8988T (cell line): ENCODE data around the gene DUS2.

Experiments used
- DNase-seq: peaks from one replicate; pipeline ENCODE4 v3.0.0; 2011

The DUS2 gene

DNA sequence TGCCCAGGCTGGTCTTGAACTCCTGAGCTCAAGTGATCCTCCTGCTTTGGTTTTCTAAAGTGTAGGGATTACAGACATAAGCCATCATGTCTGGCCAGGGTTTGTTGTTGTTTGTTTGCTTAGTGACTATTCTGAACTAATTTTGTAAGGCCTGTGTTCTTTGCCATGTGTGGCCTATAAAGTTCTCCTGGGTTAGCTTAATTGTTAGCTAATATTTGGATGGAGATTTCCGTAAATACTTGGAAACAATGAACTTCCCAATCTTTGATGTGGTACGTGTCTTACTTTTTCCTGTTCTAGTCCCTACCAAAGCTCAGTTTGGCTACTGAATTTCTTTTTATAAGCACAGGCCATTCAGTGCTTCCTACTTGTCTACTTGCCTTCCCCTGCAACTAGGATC lies 24.9 kb downstream of the DUS2 start:
- no peak for DNase-seq

DNA sequence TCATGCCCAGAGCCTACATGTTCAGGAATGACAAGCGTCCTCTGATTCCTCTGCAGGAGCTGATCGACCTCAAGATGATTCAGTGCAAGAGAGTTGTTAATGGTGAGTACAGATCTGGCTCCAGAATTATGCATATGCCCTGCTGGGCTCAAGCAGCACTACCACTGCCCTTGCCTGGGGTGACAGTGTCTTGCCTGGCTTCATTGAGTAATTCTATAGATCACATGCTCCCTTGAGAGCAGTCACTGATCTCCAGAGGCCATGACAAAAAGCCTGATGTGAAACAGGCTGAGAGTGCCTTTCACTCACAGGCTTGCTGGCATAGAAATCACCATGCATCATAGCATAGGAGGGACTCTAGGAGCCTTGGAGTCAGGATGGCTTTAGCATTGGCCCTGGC lies 26.4 kb downstream of the DUS2 start:
- DNase-seq = no peak

DNA sequence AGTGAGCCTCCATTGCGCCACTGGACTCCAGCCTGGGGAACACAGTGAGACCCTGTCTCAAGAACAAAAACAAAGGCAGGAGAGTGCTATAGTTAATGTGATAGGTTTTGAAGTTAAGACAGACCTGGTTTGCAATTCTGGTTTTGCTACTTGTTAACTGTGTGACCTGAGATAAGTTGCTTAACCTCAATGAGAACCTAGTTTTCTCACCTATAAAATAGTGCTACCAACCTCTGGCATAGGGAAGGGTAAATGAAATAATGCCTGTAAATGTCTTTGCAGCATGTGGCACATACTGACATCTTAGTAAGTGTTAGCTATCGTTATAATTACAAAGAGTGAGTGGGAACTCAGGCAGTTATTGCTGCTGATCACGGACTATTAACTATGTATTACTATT lies 32.3 kb downstream of the DUS2 start:
- no peak for DNase-seq

DNA sequence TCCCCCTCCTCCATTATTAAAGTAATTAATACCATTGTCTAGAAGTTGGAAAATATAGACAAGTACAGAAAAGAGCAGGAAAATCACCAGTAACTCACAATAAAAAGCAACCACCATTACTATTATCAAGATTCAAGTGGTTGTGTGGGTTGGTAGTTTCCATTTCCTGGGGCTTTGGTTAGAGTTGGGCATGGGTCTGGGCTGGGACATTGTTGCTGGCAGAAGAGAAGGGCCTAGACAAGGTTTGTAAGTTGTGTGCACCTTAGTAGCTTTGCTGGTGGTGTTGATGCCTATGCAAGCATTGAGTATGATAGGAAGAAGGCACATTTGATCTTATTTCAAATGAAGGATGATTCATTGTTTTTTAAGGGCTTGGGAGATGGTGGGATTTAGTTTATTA lies 36.7 kb downstream of the DUS2 start:
- DNase-seq = no peak

DNA sequence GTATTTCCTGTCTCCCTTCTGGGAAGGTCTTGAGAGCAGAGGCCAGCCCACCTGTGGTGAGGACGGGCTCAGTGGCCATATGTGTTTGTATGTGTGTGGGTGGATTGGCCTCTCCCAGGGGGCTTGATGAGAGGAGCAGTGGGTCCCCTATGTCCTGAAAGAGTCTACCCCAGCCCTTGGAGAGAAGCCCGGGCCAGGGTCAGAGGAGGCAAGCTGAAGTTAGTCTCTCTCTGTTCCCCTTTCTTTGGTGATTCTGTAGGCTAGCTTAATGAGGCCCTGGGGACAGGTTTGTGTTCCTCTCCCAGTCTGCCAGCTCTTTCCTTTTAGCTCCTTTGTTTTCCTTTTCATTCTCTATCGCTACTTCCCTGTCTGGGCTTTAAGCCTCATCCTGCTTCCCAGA lies 38.3 kb downstream of the DUS2 start:
- no peak for DNase-seq

DNA sequence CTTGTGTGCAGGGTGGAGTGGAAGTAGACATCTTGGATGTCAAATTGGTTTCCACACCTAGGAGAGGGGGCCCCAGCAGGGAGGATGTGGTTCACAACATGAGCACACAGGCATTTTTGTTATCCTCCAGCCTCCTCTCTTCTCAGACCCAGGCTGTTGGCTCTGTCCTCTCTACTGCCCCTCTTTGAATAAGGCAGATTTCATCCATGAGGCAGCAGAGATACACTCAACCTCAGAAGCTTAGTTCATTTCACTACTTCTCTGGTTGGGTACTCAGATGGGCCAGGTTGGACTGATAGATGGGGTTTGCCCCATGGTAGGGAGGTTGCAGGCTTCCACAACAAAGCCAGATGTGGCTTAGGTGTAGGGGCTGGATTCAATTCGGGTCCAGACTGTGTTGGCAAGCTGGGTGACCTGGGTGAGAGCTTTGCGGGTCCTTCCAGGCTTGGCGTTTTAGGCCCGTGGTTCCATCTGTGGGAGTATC lies 39.9 kb downstream of the DUS2 start:
- DNase-seq = no peak

DNA sequence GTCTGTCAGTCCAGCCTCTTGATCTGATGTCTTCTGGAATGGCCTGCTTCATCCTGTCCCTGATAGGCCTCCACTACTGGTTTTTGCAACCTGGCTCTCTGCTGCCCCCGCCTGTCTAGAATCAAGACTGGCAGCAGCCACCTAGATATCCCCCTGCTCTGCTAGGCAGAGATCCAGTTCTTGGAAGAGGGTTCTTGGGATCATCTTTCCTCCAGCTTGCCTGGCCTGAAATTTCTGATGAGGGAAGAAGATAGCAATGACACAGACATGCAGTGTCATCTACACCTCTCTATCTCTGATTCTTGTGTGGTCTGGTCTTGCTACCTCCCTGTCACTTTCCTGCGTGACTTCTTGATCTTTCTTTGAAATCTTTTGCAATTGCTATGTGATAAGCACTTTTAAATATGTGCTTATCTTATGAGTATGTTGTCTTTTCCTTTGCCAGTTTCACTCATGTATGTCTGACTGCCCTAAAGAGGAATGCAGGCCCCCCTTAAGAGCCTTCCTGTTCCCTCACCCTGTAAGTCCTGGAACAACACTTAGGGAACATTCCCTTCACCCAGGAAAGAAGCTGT lies 41.8 kb downstream of the DUS2 start:
- DNase-seq = peak; percentile 82

DNA sequence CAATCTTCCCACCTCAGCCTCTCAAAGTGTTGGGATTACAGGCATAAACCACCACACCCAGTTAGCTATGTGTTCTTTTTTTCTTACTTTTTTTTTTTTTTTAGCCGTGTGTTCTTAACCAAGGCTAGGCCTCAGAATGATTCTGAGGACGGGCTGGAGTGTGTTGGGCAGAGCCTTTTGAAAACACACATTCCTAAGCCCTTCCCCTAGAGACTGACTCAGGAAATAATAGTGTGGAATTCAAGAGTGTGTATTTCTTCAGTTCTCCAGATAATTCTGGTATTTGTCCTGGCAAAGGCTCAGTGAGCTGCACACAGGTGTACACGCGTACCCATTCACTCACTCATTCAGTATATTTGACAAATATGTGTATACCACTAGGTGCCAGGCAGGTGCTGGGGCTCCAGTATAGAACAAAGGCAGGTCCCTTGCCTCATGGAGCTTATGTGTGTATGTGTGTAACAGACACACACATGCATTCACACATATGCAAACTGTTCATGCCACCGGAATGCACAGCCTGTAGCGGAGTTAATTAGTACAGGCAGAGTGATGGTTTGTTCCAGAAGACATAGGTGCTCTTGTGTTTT lies 42.7 kb downstream of the DUS2 start:
- DNase-seq = no peak

DNA sequence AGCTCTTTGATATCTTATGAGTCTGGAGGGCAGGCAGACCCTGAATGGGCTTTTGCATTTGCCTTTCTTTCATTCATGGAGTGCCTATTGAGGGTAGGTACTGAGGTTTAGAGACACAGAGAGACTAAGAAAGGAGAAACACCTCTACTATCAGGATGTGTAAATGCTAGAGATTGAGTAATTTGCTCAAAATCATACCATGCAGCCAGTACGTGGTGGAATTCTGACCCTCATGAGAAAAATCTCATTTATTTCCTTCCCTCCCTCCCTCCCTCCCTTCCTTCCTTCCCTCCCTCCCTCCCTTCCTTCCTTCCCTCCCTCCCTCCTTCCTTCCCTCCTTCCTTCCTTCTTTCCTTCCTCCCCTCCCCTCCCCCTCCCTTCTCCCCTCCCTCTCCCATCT lies 43.7 kb downstream of the DUS2 start:
- no peak for DNase-seq

DNA sequence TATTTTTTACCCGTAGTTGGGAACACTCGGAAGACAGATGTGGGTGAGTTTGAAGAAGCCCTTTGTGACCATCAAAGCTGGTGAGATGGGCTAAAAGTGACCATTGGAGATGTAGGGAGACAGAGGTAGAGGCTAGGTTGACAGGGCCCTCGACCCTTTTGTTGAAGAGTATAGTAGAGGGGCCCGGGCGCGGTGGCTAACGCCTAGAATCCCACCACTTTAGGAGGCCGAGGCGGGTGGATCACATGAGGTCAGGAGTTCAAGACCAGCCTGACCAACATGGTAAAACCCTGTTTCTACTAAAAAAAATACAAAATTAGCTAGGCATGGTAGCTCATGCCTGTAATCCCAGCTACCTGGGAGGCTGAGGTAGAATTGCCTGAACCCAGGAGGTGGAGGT lies 45.8 kb downstream of the DUS2 start:
- no peak for DNase-seq

DNA sequence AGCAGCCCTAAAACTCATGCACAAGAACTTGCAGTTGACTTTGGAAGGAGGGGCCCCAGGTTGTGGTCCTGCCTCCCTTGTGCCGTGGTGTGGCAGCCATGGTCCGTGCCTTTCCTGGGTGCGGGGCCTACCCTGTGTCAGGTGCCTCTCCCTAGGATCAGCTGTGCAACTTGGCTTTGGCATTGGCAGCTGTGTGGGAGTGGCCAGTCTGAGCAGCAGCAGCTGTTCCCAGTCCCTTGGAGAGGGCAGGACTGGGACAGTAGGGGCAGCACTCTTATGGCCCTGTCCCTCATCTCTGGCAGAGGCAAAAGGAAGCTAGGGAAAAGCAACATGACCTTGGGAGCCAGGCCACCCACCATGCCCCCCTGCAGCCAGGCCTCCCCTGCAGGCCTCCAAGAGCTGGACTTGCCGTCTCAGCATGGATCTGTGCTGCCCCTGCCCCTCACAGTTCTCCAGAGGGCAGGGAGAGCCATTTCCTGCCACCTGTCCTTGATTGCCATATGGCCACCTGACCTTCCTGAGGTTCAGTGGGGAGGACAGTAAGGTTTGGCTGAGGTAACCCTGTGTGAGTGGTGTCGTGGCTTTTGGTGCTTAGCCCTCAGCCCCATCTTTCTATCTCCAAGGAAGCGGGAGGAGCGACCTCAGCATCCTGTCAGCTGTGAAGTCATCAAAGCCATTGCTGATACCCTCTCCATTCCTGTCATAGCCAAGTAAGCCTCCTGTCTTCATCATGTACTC lies 46.6 kb downstream of the DUS2 start:
- no peak for DNase-seq

DNA sequence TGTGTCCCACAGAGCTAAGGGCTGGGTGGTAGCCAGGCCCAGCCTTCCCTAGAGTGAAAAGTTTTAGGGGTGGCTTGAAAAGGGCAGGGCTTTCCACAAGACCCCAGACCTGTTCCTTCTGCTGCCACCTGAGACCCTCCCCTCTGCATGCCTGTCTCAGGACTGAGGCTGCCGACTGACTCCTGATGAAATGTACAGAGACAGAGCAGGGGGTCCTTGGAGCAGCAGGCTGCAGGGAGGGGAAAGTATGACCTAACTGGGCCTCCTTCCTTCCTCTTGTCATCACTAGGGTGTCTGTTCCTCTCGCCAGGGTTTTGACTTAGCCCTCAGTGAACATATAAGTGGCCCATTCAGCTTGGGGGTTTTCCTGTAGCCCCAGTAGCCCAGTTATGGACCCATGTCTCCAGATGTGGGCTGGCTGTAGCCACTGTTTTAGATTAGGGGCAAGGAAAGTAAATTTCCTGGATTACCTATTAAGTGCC lies 47.2 kb downstream of the DUS2 start:
- DNase-seq = no peak

DNA sequence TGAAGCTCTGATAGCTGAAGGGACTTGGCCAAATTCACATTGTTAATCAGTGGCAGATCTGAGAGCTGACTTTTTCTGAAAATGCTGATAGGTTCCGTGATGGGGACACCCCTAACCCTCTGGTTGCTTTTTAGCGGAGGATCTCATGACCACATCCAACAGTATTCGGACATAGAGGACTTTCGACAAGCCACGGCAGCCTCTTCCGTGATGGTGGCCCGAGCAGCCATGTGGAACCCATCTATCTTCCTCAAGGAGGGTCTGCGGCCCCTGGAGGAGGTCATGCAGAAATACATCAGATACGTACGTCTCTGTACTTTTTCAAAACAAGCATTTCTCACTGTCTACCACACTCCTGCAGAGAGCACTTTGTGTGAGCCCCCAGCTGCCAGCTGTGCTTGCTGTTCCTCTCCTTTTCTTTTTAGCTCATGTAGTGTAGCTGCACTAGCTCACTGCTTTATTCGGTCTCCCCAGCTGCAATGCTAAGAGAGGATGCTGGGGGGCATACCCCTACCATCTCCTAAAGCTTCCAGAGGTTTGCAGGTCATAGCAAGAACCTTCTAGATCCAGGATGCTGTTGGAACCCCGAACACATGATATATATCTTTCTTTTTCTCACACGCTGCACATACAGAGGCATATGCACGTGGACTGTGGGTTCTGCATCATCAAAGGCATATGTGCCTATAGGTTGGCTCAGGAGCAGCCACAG lies 47.9 kb downstream of the DUS2 start:
- DNase-seq = no peak

DNA sequence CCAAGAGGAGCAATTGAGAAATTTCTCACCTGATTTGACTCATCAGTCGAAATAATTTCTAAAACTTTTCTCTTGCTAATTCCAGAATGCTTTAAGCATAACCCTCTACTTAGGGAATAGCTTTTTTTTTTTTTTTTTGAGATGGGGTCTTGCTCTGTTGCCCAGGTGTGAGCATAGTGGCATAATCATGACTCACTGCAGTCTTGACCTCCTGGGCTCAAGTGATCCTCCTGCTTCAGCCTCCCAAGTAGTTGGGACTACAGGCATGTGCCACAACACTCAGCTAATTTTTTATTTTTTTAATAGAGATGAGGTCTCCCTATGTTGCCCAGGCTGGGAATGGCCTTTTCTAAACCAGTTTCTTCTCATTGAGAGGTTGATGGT lies 48.4 kb downstream of the DUS2 start:
- DNase-seq = no peak

DNA sequence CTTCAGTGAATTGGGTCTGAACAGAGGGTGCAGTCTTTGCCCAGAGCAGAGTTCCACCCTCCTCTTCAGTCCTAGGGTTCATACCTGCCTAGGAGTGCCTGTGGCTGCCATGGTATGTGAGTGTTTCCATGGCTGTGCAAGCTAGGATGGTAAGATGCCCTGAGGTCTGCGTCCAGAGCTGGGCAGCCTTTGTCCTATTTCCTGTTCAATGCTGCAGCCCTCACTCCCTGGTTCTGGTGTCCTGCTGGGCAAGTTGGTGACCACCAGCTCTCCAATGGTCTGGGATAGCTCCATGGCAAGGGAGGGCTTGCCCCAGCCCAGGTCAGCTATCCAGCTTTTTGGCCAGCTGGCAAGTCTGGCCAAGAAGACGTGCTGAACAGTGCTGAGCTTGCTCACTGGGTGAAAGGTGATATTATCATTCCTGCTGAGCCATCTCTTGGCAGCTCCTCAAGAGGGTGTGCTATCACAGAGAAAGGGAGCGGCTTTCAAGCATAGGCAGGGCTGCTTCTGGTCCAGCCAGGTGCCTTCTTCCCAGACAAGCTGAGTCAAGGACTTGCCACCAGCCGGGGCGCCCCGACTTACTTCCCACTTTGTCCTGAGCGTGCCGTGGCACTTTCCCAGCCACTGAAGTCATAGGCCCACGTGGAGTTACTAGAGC lies 49.1 kb downstream of the DUS2 start:
- no peak for DNase-seq

DNA sequence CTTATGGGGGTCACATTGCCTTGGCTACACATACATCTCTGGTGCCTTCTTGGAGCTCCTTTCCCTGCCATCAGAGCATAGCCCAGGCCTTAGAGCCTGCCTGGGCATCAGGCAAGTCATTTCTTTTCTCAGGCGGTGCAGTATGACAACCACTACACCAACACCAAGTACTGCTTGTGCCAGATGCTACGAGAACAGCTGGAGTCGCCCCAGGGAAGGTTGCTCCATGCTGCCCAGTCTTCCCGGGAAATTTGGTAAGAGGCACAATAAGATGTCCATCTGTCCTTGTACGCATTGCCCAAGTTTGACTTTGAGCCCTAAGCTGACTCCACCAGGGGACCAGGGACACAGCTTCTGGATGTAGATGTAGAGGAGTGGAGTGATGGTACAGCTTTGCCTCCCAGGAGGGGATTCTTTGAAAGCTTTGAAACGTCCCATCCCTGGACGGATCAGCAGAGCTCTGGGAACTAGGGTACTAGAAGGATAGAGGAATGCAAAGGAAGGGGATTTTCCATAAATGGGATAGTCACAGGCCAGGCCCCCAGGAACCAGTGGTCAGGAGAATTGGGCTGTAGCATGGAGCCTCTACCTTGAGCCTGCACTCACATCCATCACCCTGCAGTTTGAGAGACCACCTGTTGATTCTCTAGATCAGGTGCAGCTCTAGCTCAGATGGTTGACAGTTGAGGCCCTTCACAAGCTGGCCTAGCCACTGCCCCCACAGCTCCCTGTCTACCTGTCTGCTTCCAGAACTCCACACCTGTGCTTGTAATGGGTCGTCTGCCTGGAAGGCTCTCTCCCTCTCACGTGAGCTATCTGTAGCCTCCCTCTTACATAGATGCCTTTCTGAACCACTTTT lies 51.0 kb downstream of the DUS2 start:
- DNase-seq = no peak

DNA sequence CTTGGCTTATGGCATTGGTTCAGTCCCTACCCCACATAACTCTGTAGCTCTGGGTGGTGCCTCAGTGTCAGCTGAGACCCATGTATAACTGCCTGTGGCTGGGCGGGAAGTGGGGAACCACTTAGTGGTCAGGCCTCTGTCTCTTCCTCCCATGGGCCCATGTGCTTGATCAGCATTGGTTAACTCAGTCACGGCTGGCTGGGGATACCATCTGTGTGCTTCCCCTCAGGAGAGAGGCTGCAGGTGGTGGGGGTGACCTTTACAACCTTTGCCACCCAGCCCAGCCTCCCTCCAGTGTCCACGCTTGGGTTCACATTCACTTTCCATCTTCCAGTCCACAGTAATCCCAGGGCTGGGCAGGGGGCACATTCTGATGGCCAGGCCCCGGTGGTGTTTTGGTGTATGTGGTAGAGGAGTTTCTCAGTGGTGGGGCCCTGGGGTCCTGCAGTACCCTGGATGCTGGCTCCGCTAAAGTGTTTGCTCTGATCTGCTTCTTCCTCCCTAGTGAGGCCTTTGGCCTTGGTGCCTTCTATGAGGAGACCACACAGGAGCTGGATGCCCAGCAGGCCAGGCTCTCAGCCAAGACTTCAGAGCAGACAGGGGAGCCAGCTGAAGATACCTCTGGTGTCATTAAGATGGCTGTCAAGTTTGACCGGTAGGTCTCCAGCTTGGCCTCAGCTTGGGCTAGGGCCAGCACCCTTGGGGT lies 51.9 kb downstream of the DUS2 start:
- no peak for DNase-seq

DNA sequence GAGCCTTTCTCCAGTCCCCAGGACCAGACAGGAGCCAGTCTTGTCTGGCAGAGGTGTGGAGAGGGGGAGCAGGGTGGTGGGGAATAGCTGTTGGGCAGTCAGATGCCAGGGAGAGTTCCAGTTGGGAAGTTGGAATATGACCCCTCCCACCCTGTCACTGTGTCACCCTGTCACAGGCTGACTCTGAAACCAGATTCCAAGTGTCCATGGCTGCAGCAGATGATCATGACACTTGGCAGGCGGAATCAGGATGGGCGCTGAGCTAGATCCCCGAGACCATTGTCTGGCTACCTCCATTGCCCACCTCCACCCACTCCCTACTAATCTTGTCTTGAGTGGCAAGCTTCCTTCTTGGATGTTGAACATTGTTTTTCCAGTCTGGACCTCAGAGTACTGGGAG lies 52.9 kb downstream of the DUS2 start:
- no peak for DNase-seq

DNA sequence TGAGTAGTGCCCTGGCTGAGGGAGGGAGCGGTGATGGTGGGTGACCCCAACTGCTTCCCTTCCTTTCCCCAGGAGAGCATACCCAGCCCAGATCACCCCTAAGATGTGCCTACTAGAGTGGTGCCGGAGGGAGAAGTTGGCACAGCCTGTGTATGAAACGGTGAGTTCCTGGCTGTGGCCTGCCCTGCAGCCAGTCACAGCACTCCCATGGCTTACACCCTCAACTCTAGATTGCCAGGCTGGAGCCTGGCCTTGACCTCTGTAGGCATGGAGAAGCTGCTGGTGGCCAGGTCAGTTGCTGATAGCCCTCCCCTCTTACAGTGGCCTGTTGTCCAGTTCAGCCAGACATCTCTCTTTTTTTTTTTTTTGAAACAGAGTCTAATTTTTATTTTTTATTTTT lies 53.5 kb downstream of the DUS2 start:
- no peak for DNase-seq

DNA sequence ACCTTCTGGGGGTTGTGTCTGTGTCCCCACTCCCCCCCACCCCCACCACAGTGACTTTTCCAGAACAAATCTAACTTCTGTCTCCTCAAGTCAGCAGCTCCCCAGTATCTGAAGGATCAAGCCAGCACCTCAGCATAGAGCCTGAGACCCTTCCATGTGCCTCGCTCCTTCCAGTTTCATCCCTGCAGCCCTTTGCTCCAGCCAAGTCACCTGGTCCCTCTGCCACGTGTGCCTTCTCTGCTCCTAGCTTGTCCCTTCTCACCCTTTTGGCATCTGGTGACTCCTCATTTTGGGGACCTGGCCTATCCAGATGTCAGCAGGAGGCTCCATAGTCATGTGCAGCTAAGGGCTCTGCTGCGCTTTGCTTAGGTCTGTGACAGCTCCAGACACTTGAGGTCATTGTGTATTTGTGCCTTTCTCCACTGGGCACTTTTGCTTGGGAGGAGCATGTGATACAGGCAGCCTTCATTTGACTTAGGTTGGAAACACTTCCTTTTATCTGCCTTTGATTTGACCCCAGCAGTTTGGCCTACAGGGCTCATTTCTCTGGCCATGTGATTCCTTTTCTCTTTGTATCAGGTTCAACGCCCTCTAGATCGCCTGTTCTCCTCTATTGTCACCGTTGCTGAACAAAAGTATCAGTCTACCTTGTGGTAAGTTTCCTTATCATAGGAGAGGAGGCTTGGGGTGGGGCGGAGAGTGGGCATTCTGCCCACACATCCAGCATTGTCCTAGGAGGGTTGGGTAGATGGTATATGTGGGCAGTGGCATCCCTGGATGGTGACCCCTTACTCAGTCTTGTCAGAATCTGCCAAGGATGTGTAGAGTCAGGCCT lies 55.0 kb downstream of the DUS2 start:
- no peak for DNase-seq
